ENCODE results near the gene GABARAP.

GRCh38 chr17:7220593-7221277 lies 21.5 kb downstream of the GABARAP start:
- TF ChIP-seq, protein P1, sequence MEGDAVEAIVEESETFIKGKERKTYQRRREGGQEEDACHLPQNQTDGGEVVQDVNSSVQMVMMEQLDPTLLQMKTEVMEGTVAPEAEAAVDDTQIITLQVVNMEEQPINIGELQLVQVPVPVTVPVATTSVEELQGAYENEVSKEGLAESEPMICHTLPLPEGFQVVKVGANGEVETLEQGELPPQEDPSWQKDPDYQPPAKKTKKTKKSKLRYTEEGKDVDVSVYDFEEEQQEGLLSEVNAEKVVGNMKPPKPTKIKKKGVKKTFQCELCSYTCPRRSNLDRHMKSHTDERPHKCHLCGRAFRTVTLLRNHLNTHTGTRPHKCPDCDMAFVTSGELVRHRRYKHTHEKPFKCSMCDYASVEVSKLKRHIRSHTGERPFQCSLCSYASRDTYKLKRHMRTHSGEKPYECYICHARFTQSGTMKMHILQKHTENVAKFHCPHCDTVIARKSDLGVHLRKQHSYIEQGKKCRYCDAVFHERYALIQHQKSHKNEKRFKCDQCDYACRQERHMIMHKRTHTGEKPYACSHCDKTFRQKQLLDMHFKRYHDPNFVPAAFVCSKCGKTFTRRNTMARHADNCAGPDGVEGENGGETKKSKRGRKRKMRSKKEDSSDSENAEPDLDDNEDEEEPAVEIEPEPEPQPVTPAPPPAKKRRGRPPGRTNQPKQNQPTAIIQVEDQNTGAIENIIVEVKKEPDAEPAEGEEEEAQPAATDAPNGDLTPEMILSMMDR (IDR thresholded peaks at IDR 0.05; ENCODE audit: low read length): peak; percentile 81
- TF ChIP-seq EZH2 (IDR thresholded peaks at IDR 0.05; ENCODE audit: borderline replicate concordance, low read length): no peak

All from OCI-LY1 (cell line).